Testis (tissue), 5 donors: ENCODE results near the gene C20orf173. TPM values are rescaled to one million over a fixed set of nuclear protein-coding genes. Genes with fewer than 3 reads are reported as not detected.

Experiments
- DNase-seq: peaks from one replicate; pipeline ENCODE4 v3.0.0-alpha.2; 2019
- H3K27ac ChIP-seq, 2 donors: fragments of 200-600 bp; sonication (generic); one replicate each; pipeline ENCODE4 v1.5.1; 2019
- H3K27me3 ChIP-seq: fragments of 200-600 bp; sonication (generic); one replicate; pipeline ENCODE4 v1.5.1; 2019
- H3K36me3 ChIP-seq: fragments of 200-600 bp; sonication (generic); one replicate; pipeline ENCODE4 v1.5.1; 2017; ENCODE audit warnings: low read depth; ENCODE audit errors: missing control alignments
- H3K4me1 ChIP-seq: fragments of 200-600 bp; sonication (generic); one replicate; pipeline ENCODE4 v1.5.1; 2019
- H3K4me3 ChIP-seq, 2 donors: fragments of 200-600 bp; sonication (generic); one replicate each; pipeline ENCODE4 v1.5.1; 2017 to 2019
- H3K9me3 ChIP-seq: fragments of 200-600 bp; sonication (generic); one replicate; pipeline ENCODE4 v1.5.1; 2017
- POLR2A ChIP-seq: fragments of 450-650 bp; IDR thresholded peaks from one replicate; pipeline ENCODE4 v1.6.1; 2017; ENCODE audit warnings: antibody characterized with exemption, mild to moderate bottlenecking, moderate library complexity
- WGBS, 2 donors: methylation state at CpG; one replicate each; pipeline ENCODE4 v1.1.5; 2018; 5-methylcytosine and 5-hydroxymethylcytosine counted together
- intact Hi-C: fragments of 100-400 bp; cut with DNase I; formaldehyde crosslinking; loops from one replicate; pipeline ENCODE4 v1.15.1; 2023; ENCODE audit warnings: low total_unique reads
- long read RNA-seq, 2 donors: transcript quantifications; one replicate each; lab custom pipeline, GENCODE V29; 2026
- polyA plus RNA-seq: library from polyadenylated mRNA; stranded (reverse); fragments of 350-450 nt; fragmentation: Illumina TruSeq; extraction: RNeasy Lipid Tissue Mini Kit (QIAGEN cat#74804); gene quantifications from one replicate; pipeline ENCODE4 v1.2.3, GENCODE V29; 2014; ENCODE audit warnings: low read depth, low replicate concordance; ENCODE audit not compliant: insufficient read depth
- total RNA-seq, 2 donors: library from RNA; depleted of rRNA; stranded (reverse); fragments of >200 nt; gene quantifications; one replicate each; pipeline ENCODE4 v1.2.3, GENCODE V29; 2016
- TF ChIP-seq, protein P1 (sequence below), 3 experiments: fragments of 450-650 bp in 2 of 3; fragments of 200-600 bp in 1 of 3; sonication (generic) in 1 of 3; IDR thresholded peaks; one replicate each; pipeline ENCODE4 v1.5.1; 2016 to 2019; ENCODE audit warnings: antibody characterized with exemption in 3 of 3, mild to moderate bottlenecking in 2 of 3, moderate library complexity in 1 of 3

The C20orf173 gene, protein sequence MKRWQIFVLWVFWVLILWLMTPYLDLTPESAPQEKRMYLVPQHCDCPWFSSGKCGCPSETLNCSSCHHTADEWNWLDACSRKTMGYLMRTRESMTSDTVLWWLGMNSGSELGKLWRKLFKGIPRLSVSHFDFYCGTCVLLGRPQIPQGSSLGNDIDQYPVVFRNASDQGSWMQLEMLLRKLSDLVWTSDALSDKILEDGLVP
- total RNA-seq (10 to 100 TPM in 1 of 2 donors, 1 to 10 TPM in 1; 8.5 to 17.3 TPM), polyA plus RNA-seq (47.2 TPM)
- long read RNA-seq, donor 1: 0 reads
- long read RNA-seq, donor 2: 0 reads

DNA sequence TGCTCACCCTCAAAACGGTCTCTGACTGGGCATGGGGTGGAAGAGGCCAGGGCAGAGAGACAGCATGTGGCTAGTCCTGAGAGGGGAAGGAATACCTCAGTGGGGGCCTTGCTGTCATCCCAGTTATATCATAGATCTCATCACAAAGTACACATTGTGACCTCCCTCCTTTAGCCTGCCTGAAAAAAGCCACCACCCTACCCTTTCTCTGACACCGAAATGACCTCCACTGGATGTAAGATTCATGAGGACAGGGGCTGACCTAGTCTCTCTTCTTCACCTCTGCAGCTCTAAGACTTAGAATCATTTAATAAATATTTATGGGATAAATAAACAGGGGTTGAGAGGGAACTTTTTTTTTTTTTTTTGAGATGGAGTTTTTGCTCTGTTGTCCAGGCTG, at the start of gene C20orf173:
C20orf173 (minus strand) TSS at position 101 of the 400 bp plus-strand sequence. CDS start 279 bp downstream, outside the sequence.
- no peak for DNase-seq
- no peaks in the 10 kb centered on the region for H3K9me3 ChIP-seq
- 90 to 92% methylated on average over 2 of the region's 2 CpGs for WGBS, 2 donors
- no peak within 1 kb of the TSS for H3K27ac ChIP-seq
- no peak for TF ChIP-seq POLR2A
- TF ChIP-seq, protein P1, sequence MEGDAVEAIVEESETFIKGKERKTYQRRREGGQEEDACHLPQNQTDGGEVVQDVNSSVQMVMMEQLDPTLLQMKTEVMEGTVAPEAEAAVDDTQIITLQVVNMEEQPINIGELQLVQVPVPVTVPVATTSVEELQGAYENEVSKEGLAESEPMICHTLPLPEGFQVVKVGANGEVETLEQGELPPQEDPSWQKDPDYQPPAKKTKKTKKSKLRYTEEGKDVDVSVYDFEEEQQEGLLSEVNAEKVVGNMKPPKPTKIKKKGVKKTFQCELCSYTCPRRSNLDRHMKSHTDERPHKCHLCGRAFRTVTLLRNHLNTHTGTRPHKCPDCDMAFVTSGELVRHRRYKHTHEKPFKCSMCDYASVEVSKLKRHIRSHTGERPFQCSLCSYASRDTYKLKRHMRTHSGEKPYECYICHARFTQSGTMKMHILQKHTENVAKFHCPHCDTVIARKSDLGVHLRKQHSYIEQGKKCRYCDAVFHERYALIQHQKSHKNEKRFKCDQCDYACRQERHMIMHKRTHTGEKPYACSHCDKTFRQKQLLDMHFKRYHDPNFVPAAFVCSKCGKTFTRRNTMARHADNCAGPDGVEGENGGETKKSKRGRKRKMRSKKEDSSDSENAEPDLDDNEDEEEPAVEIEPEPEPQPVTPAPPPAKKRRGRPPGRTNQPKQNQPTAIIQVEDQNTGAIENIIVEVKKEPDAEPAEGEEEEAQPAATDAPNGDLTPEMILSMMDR (IDR thresholded peaks at IDR 0.05): no peak
- H3K4me3 ChIP-seq: no peak within 1 kb of the TSS
- intact Hi-C loops: no loop called here
- no peaks in the 10 kb centered on the region for H3K4me1 ChIP-seq
- no peaks in the 10 kb centered on the region for H3K27me3 ChIP-seq
- no peaks in the 10 kb centered on the region for H3K36me3 ChIP-seq

- no peaks in the 10 kb centered on the region for H3K4me1 ChIP-seq
- no peak for DNase-seq
- 92 to 93% methylated on average over 6 of the region's 6 CpGs for WGBS, 2 donors
- no peaks in the 10 kb centered on the region for H3K27me3 ChIP-seq
- no peaks in the 10 kb centered on the region for H3K36me3 ChIP-seq
- TF ChIP-seq, protein P1 (IDR thresholded peaks at IDR 0.05): no peak
- TF ChIP-seq POLR2A: no peak
- H3K27ac ChIP-seq: no peak overlapping the region
- intact Hi-C loops: no loop called here
- no peaks in the 10 kb centered on the region for H3K9me3 ChIP-seq
- H3K4me3 ChIP-seq: no peak overlapping the region
Observed at GRCh38 chr20:35579196-35579595, 49.7 kb upstream of the C20orf173 start.

GRCh38 chr20:35578469-35578868, 49.0 kb upstream of the C20orf173 start:
- H3K9me3 ChIP-seq: no peaks in the 10 kb centered on the region
- WGBS, 2 donors: 91 to 92% methylated on average over 8 of the region's 8 CpGs
- intact Hi-C loops: no loop called here
- H3K36me3 ChIP-seq: no peaks in the 10 kb centered on the region
- no peak overlapping the region for H3K4me3 ChIP-seq
- H3K27me3 ChIP-seq: no peaks in the 10 kb centered on the region
- no peak overlapping the region for H3K27ac ChIP-seq
- H3K4me1 ChIP-seq: no peaks in the 10 kb centered on the region
- DNase-seq: no peak
- TF ChIP-seq POLR2A: no peak

DNA sequence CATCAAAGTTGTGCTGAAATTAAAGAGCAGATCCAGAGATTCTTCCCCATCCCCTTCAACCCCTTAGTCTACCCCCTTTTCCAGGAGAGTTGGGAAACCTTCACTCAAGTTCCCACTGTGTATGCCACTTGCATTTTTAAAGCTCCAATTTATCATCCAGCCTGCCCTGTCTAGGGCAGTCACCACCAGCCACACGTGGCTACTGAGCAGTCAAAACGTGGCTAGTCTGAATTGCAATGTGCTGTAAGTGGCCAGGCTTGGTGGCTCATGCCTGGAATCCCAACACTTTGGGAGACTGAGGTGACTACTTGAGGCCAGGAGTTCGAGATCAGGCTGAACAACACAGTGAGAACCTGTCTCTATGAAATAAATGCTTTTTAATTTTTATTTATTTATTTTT, 47.4 kb upstream of the C20orf173 start:
- H3K27ac ChIP-seq: no peak overlapping the region
- no peaks in the 10 kb centered on the region for H3K27me3 ChIP-seq
- WGBS, 2 donors: 73 to 77% methylated on average over 3 of the region's 3 CpGs
- DNase-seq: no peak
- no peak overlapping the region for H3K4me3 ChIP-seq
- H3K9me3 ChIP-seq: no peaks in the 10 kb centered on the region
- no peaks in the 10 kb centered on the region for H3K36me3 ChIP-seq
- intact Hi-C loops: no loop called here
- TF ChIP-seq, protein P1 (IDR thresholded peaks at IDR 0.05): no peak
- TF ChIP-seq POLR2A: no peak
- no peaks in the 10 kb centered on the region for H3K4me1 ChIP-seq

- intact Hi-C loops: no loop called here
- no peaks in the 10 kb centered on the region for H3K27me3 ChIP-seq
- H3K4me1 ChIP-seq: no peaks in the 10 kb centered on the region
- no peak for TF ChIP-seq POLR2A
- TF ChIP-seq, protein P1 (IDR thresholded peaks at IDR 0.05): no peak
- no peak for DNase-seq
- no peak overlapping the region for H3K27ac ChIP-seq
- no peak overlapping the region for H3K4me3 ChIP-seq
- 74 to 91% methylated on average over 4 of the region's 4 CpGs for WGBS, 2 donors
- H3K9me3 ChIP-seq: no peaks in the 10 kb centered on the region
- no peaks in the 10 kb centered on the region for H3K36me3 ChIP-seq
Observed at GRCh38 chr20:35575958-35576357, 46.5 kb upstream of the C20orf173 start.
